GM11168 (cell line): ENCODE data around the gene MMP3.

ENCODE experiments used
- in situ Hi-C: fragments of 300-500 bp; cut with MboI; formaldehyde crosslinking; loops from one replicate; pipeline ENCODE4 v1.12.0; 2022; ENCODE audit warnings: low sequenced_read_pairs; ENCODE audit not compliant: unreplicated experiment

The MMP3 gene

DNA sequence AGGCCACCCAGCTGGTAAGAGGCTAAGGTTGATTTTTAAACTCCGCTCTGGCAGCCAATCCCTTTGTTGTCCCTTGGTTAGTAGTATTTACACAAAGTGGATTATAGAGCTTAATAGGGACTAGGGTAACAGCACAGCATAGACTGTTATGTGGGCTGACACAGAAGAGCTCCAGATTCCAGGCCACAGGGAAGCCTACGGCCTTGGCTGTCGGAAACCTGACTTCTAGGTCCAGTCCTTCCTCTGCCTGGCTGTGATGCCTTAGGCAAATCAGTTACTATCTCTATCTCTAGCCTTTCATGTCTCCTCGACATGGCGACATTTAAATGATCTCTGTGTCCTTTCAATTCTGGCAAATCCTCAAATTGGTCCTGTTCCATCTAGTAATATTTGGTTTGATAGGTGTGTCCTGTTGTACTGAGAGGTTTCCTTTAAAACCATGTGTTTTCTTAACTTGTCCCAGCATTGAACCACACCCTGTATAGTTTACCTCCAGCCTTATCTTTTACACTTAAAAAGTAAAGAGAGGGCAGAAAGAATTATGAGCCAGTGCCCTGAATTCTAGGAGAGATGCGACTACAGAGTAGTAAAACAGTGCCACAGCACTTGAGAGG is 49.6 kb downstream of the MMP3 start:
- in situ Hi-C loops, result no loop called here

- in situ Hi-C loops, result no loop called here
These were observed 50.8 kb downstream of the MMP3 start for GRCh38 chr11:102792604-102793003.

DNA sequence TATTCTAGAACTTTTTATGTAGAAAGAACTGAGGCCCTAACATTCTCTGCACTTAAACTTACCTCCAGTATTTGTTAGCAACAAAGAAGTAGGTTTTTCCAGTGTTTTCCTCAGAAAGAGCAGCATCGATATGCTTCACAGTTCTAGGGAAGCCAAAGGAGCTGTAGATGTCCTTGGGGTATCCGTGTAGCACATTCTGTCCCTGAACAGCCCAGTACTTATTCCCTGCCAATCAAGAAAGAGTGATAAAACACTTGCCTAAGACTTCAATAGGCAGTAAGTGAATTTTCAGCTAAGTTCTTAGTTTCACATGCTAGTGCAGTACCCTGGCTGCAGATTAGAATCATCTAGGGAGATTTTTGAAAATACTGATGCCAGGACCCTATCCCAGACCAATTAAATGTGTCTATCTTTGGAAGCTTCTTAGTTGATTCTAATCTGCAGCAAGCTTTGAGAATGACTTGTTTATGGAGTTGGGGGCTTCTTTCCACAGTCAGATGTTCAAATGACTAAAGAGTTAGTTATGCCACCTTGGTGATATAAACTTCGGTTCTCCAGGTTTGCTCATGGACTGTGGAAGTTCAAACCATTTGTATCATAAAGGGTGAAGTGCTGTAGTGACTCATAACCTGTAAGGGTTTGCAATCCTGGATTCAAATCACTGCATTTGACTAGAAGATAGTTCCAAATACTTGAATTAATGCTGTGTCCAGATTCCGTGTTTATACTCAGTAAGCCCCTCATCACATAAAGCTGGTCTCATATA is 52.0 kb downstream of the MMP3 start:
- in situ Hi-C loops, result no loop called here

GRCh38 chr11:102788334-102788995 is 54.9 kb downstream of the MMP3 start:
- in situ Hi-C loops, result no loop called here
